ENCODE results near the gene SZT2. TPM values are rescaled to one million over a fixed set of nuclear protein-coding genes. Genes with fewer than 3 reads are reported as not detected.

The SZT2 gene
- total RNA-seq, 1 experiment from 2014 or later = 77.3 TPM

- Mint-ChIP-seq H3K36me3 (ENCODE audit: insufficient read depth, unreplicated experiment) (no peaks in the 10 kb centered on the region), H3K4me3 (ENCODE audit: low read depth, unreplicated experiment) (no peak overlapping the region), H3K4me1 (ENCODE audit: low read depth, unreplicated experiment) (no peaks in the 10 kb centered on the region), H3K27ac (ENCODE audit: unreplicated experiment) (no peak overlapping the region), H3K9me3 (ENCODE audit: low read depth, unreplicated experiment) (peaks cover 13% of the 10 kb centered on the region), H3K27me3 (ENCODE audit: unreplicated experiment) (no peaks in the 10 kb centered on the region)
- BruUV-seq (replicated peaks) = no TSS peak
- no peak for DNase-seq
- intact Hi-C loops (cut with micrococcal nuclease; ENCODE audit: unreplicated experiment) = no loop called here
- CTCF ChIA-PET = no interaction called here
- TF ChIP-seq CTCF (IDR thresholded peaks at IDR 0.05; ENCODE audit: unreplicated experiment) = no peak
These were observed 98.5 kb downstream of the SZT2 start for GRCh38 chr1:43488165-43488564.

- no peak overlapping the region for H3K4me3 Mint-ChIP-seq (ENCODE audit: low read depth, unreplicated experiment)
- intact Hi-C loops (cut with micrococcal nuclease; ENCODE audit: unreplicated experiment) = no loop called here
- TF ChIP-seq CTCF (IDR thresholded peaks at IDR 0.05; ENCODE audit: unreplicated experiment) = no peak
- H3K9me3 Mint-ChIP-seq (ENCODE audit: low read depth, unreplicated experiment) = peaks cover 12% of the 10 kb centered on the region
- H3K36me3 Mint-ChIP-seq (ENCODE audit: insufficient read depth, unreplicated experiment) = no peaks in the 10 kb centered on the region
- no peak for DNase-seq
- no peaks in the 10 kb centered on the region for H3K4me1 Mint-ChIP-seq (ENCODE audit: low read depth, unreplicated experiment)
- no peaks in the 10 kb centered on the region for H3K27me3 Mint-ChIP-seq (ENCODE audit: unreplicated experiment)
- CTCF ChIA-PET = interaction anchor here (0.6 to 0.7 kb wide), 2 partner anchors 43 to 1562 kb away, joined by 3 to 4 read pairs; no protein-coding TSS in a partner anchor
- BruUV-seq (replicated peaks) = no TSS peak
- H3K27ac Mint-ChIP-seq (ENCODE audit: unreplicated experiment) = no peak overlapping the region
These were observed 101.4 kb downstream of the SZT2 start for GRCh38 chr1:43491061-43491460.

GRCh38 chr1:43492826-43493225 lies 103.1 kb downstream of the SZT2 start:
- H3K9me3 Mint-ChIP-seq (ENCODE audit: low read depth, unreplicated experiment) = peaks cover 12% of the 10 kb centered on the region
- no peak overlapping the region for H3K4me3 Mint-ChIP-seq (ENCODE audit: low read depth, unreplicated experiment)
- no peaks in the 10 kb centered on the region for H3K27me3 Mint-ChIP-seq (ENCODE audit: unreplicated experiment)
- no peak for TF ChIP-seq CTCF (IDR thresholded peaks at IDR 0.05; ENCODE audit: unreplicated experiment)
- H3K4me1 Mint-ChIP-seq (ENCODE audit: low read depth, unreplicated experiment) = no peaks in the 10 kb centered on the region
- no peak for DNase-seq
- no TSS peak for BruUV-seq (replicated peaks)
- H3K27ac Mint-ChIP-seq (ENCODE audit: unreplicated experiment) = no peak overlapping the region
- no peaks in the 10 kb centered on the region for H3K36me3 Mint-ChIP-seq (ENCODE audit: insufficient read depth, unreplicated experiment)
- intact Hi-C loops (cut with micrococcal nuclease; ENCODE audit: unreplicated experiment) = no loop called here
- CTCF ChIA-PET = no interaction called here

- Mint-ChIP-seq H3K4me1 (ENCODE audit: low read depth, unreplicated experiment) (no peaks in the 10 kb centered on the region), H3K36me3 (ENCODE audit: insufficient read depth, unreplicated experiment) (no peaks in the 10 kb centered on the region), H3K9me3 (ENCODE audit: low read depth, unreplicated experiment) (peaks cover 12% of the 10 kb centered on the region), H3K4me3 (ENCODE audit: low read depth, unreplicated experiment) (no peak overlapping the region), H3K27ac (ENCODE audit: unreplicated experiment) (no peak overlapping the region), H3K27me3 (ENCODE audit: unreplicated experiment) (no peaks in the 10 kb centered on the region)
- no peak for DNase-seq
- intact Hi-C loops (cut with micrococcal nuclease; ENCODE audit: unreplicated experiment) = no loop called here
- CTCF ChIA-PET = no interaction called here
- BruUV-seq (replicated peaks) = no TSS peak
- no peak for TF ChIP-seq CTCF (IDR thresholded peaks at IDR 0.05; ENCODE audit: unreplicated experiment)
These were observed 104.2 kb downstream of the SZT2 start for GRCh38 chr1:43493661-43494450.
